Panc1 (cell line): Measurements from ENCODE around the gene IGSF3. TPM values are rescaled to one million over a fixed set of nuclear protein-coding genes. Genes with fewer than 3 reads are reported as not detected.

ENCODE experiments used
- ATAC-seq: fragments of 200-7000 bp; cut with Tn5 transposase; 2 replicates; pipeline ENCODE4 v1.9.1; 2020; ENCODE audit warnings: mild to moderate bottlenecking, moderate library complexity
- BruUV-seq: library from RNA; stranded (reverse); fragments of 400-500 nt; replicated peaks from 2 replicates; lab custom pipeline; 2021; lab: Mats Ljungman, UMichigan
- CTCF ChIA-PET: fragments of 300-600 bp; sonication (Branson Sonifier 250); formaldehyde crosslinking; loops from one replicate; lab custom pipeline; 2022; ENCODE audit warnings: antibody characterized with exemption; lab: Charles Lee
- POLR2A ChIA-PET: fragments of 300-600 bp; sonication (Branson Sonifier 250); formaldehyde crosslinking; loops from one replicate; lab custom pipeline; 2022; ENCODE audit warnings: antibody characterized with exemption; lab: Charles Lee
- DNase-seq: peaks from one replicate; pipeline ENCODE4 v3.0.0-alpha.2; 2010; ENCODE audit warnings: low read depth, low spot score
- H3K27ac ChIP-seq: 2 replicates; pipeline ENCODE4 v1.5.1; 2011; ENCODE audit warnings: mild to moderate bottlenecking, low read length, inconsistent platforms
- H3K27me3 ChIP-seq: fragments of 200-500 bp; sonication (Bioruptor generic); 2 replicates; pipeline ENCODE4 v1.6.0; 2014; ENCODE audit warnings: low read length, inconsistent platforms; ENCODE audit not compliant: control insufficient read depth, insufficient read depth
- H3K36me3 ChIP-seq: fragments of 200-500 bp; sonication (Bioruptor generic); 2 replicates; pipeline ENCODE4 v1.5.1; 2014; ENCODE audit warnings: inconsistent platforms, mild to moderate bottlenecking, low read length, moderate library complexity; ENCODE audit not compliant: control insufficient read depth, insufficient read depth
- H3K4me1 ChIP-seq: 2 replicates; pipeline ENCODE4 v1.5.1; 2011; ENCODE audit warnings: inconsistent platforms, mild to moderate bottlenecking, low read length, moderate library complexity; ENCODE audit not compliant: control insufficient read depth, insufficient read depth
- H3K4me3 ChIP-seq, 2 experiments: 2 replicates each; pipeline ENCODE4 v1.5.1; 2011 to 2012; ENCODE audit warnings: low read depth in 2 of 2, low read length in 2 of 2, mild to moderate bottlenecking in 2 of 2, inconsistent platforms in 1 of 2, moderate library complexity in 1 of 2
- H3K9me3 ChIP-seq: fragments of 200-500 bp; sonication (Bioruptor generic); 2 replicates; pipeline ENCODE4 v1.5.1; 2014; ENCODE audit warnings: low read depth, mild to moderate bottlenecking, inconsistent platforms, low read length, moderate library complexity; ENCODE audit not compliant: control insufficient read depth, insufficient read depth
- POLR2AphosphoS5 ChIP-seq: IDR thresholded peaks from 2 replicates; pipeline ENCODE4 v1.6.1; 2012; ENCODE audit warnings: mild to moderate bottlenecking, low read depth, low read length, moderate library complexity
- SIN3A ChIP-seq: IDR thresholded peaks from 2 replicates; pipeline ENCODE4 v1.6.1; 2012; ENCODE audit warnings: low read depth, mild to moderate bottlenecking, low read length, moderate library complexity, borderline replicate concordance; ENCODE audit not compliant: insufficient read depth
- TCF7L2 ChIP-seq: IDR thresholded peaks from 2 replicates; pipeline ENCODE4 v1.6.1; 2011; ENCODE audit warnings: mild to moderate bottlenecking, low read depth, low read length, inconsistent platforms
- in situ Hi-C: cut with HindIII; loops from 2 replicates; pipeline ENCODE4 v1.10.0; 2016; ENCODE audit warnings: low sequenced_read_pairs, low pct_unique_long_range_greater_than_20kb
- intact Hi-C: fragments of 100-400 bp; cut with micrococcal nuclease; formaldehyde crosslinking; loops from one replicate; pipeline ENCODE4 v1.10.0; 2022; ENCODE audit not compliant: unreplicated experiment
- total RNA-seq: library from RNA; stranded (reverse); gene quantifications from one replicate; pipeline ENCODE4 v1.2.1, GENCODE V29; 2021; ENCODE audit not compliant: unreplicated experiment
- TF ChIP-seq, protein P1 (sequence below), 2 experiments: IDR thresholded peaks; 2 replicates each; pipeline ENCODE4 v1.6.1; 2011 to 2012; ENCODE audit warnings: low read depth in 2 of 2, control low read depth in 1 of 2, low read length in 1 of 2, mild to moderate bottlenecking in 1 of 2, moderate library complexity in 1 of 2; ENCODE audit not compliant: insufficient read depth in 1 of 2
- TF ChIP-seq, protein P2 (sequence below): fragments of 450-650 bp; IDR thresholded peaks from 2 replicates; pipeline ENCODE4 v1.5.1; 2017; ENCODE audit warnings: mild to moderate bottlenecking

Gene IGSF3
- total RNA-seq, 1 experiment from 2014 or later, result 9.3 TPM

DNA sequence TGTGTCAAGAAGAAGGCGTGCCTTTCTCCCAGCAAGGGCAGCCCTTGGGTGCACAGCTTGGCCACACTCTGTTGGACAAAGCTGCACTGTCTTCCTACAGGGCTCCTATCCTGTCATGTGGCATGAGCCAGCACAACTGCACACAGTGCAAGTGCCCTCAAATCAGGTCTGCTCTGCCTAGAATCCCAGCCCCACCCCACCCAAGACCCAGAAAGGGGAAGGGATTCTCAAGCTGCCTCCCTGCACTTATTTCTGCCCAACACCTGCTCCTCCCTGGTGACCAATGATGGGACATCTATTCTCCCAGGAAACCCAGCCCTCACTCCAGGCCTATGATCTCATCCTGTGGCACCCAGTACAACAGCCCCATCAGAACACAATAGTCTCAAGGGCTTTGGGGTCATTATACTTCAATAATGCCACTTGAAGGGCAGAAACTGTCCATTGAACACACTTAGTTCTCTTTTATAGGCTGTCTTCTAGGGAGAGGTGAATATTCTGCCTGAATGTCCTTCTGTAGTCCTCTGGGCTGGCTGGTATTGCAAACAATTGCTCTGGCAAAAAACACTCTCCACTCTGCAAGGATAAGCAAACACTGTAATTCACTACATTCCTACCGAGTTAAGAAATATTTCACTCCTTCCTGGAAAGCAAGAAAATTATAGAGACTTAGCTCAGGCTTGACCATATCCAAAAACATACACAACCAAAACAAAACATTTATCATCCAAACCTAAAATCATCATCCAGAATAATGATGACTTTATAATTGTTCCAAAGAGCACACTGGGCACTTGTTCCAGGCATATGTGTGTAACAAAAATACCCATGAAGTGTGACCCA lies 43.1 kb upstream of the IGSF3 start:
- Histone ChIP-seq H3K27me3 (no peaks in the 10 kb centered on the region), H3K27ac (no peak overlapping the region), H3K9me3 (no peaks in the 10 kb centered on the region), H3K36me3 (no peaks in the 10 kb centered on the region), H3K4me1 (no peaks in the 10 kb centered on the region), H3K4me3 (no peak overlapping the region)
- TF ChIP-seq SIN3A (no peak), TCF7L2 (no peak), POLR2AphosphoS5 (no peak)
- TF ChIP-seq, protein P1, sequence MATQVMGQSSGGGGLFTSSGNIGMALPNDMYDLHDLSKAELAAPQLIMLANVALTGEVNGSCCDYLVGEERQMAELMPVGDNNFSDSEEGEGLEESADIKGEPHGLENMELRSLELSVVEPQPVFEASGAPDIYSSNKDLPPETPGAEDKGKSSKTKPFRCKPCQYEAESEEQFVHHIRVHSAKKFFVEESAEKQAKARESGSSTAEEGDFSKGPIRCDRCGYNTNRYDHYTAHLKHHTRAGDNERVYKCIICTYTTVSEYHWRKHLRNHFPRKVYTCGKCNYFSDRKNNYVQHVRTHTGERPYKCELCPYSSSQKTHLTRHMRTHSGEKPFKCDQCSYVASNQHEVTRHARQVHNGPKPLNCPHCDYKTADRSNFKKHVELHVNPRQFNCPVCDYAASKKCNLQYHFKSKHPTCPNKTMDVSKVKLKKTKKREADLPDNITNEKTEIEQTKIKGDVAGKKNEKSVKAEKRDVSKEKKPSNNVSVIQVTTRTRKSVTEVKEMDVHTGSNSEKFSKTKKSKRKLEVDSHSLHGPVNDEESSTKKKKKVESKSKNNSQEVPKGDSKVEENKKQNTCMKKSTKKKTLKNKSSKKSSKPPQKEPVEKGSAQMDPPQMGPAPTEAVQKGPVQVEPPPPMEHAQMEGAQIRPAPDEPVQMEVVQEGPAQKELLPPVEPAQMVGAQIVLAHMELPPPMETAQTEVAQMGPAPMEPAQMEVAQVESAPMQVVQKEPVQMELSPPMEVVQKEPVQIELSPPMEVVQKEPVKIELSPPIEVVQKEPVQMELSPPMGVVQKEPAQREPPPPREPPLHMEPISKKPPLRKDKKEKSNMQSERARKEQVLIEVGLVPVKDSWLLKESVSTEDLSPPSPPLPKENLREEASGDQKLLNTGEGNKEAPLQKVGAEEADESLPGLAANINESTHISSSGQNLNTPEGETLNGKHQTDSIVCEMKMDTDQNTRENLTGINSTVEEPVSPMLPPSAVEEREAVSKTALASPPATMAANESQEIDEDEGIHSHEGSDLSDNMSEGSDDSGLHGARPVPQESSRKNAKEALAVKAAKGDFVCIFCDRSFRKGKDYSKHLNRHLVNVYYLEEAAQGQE (IDR thresholded peaks at IDR 0.05; ENCODE audit: insufficient read depth in 1 of 2, low read depth in 2 of 2, low read length in 1 of 2), result no peak
- TF ChIP-seq, protein P2, sequence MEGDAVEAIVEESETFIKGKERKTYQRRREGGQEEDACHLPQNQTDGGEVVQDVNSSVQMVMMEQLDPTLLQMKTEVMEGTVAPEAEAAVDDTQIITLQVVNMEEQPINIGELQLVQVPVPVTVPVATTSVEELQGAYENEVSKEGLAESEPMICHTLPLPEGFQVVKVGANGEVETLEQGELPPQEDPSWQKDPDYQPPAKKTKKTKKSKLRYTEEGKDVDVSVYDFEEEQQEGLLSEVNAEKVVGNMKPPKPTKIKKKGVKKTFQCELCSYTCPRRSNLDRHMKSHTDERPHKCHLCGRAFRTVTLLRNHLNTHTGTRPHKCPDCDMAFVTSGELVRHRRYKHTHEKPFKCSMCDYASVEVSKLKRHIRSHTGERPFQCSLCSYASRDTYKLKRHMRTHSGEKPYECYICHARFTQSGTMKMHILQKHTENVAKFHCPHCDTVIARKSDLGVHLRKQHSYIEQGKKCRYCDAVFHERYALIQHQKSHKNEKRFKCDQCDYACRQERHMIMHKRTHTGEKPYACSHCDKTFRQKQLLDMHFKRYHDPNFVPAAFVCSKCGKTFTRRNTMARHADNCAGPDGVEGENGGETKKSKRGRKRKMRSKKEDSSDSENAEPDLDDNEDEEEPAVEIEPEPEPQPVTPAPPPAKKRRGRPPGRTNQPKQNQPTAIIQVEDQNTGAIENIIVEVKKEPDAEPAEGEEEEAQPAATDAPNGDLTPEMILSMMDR, result no peak
- no TSS peak for BruUV-seq
- ChIA-PET CTCF (no interaction called here), POLR2A (no interaction called here)
- no peak for ATAC-seq
- in situ Hi-C loops, result no loop called here
- no peak for DNase-seq
- intact Hi-C loops, result no loop called here

DNA sequence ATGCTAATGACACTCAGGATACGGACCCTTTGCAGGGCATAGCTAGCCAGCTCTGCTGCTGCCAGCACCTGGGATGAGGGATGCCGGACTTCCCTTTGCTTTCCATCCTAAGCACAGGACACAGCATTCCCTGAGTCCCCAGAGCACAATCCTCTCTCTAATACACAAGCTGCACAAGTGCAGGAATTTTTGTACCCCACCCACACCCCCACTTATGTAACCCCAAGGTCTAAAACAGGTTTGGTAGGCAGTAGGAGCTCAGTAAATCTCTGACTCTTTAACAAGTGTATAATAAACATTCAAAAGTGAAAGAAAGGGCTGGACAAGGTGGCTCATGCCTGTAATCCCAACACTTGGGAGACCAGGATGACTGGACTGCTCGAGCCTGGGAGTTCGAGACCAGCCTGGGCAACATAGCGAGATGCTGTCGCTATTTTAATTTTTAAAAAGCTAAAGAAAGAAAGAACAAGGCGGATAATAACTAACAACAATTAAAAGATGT lies 42.2 kb upstream of the IGSF3 start:
- no TSS peak for BruUV-seq
- H3K4me1 ChIP-seq, result no peaks in the 10 kb centered on the region
- ATAC-seq (no peak), DNase-seq (no peak)
- H3K27me3 ChIP-seq, result no peaks in the 10 kb centered on the region
- H3K4me3 ChIP-seq, result no peak overlapping the region
- in situ Hi-C loops (no loop called here), intact Hi-C loops (no loop called here)
- CTCF ChIA-PET, result no interaction called here
- no peaks in the 10 kb centered on the region for H3K36me3 ChIP-seq
- no peaks in the 10 kb centered on the region for H3K9me3 ChIP-seq
- POLR2A ChIA-PET, result no interaction called here
- H3K27ac ChIP-seq, result no peak overlapping the region
- TF ChIP-seq TCF7L2 (no peak), SIN3A (no peak), POLR2AphosphoS5 (no peak)
- TF ChIP-seq, protein P2, result no peak
- TF ChIP-seq, protein P1 (IDR thresholded peaks at IDR 0.05; ENCODE audit: insufficient read depth in 1 of 2, low read depth in 2 of 2, low read length in 1 of 2), result no peak
